ENCODE results near the gene ZNF785.
"Not testable (repeated sequence)": the region's sequence is repeated elsewhere in the genome, so short reads cannot be mapped to it uniquely, and the experiment has no call there.

Gene ZNF785

GRCh38 chr16:30561089-30561816 lies 24.2 kb downstream of the ZNF785 start:
- peak; percentile 71 for DNase-seq

GRCh38 chr16:30559690-30560089 lies 25.8 kb downstream of the ZNF785 start:
- no peak for DNase-seq

GRCh38 chr16:30558789-30559377 lies 26.6 kb downstream of the ZNF785 start:
- no peak for DNase-seq

- DNase-seq = peak; percentile 97
Measured at GRCh38 chr16:30557957-30558788, 27.3 kb downstream of the ZNF785 start, which contains the start of gene ZNF764. Gene ZNF764 (minus strand): TSS chr16:30558374. CDS start chr16:30558182, 192 bp downstream.

GRCh38 chr16:30557707-30557956 lies 27.9 kb downstream of the ZNF785 start:
- no peak for DNase-seq

GRCh38 chr16:30556125-30556473 lies 29.4 kb downstream of the ZNF785 start:
- DNase-seq = no peak

- no peak for DNase-seq
Measured at GRCh38 chr16:30555315-30556124, 30.0 kb downstream of the ZNF785 start.

- DNase-seq = no peak
Measured at GRCh38 chr16:30554557-30555314, 30.8 kb downstream of the ZNF785 start.

- DNase-seq = no peak
Measured at GRCh38 chr16:30553393-30553899, 32.1 kb downstream of the ZNF785 start.

- DNase-seq = no peak
Measured at GRCh38 chr16:30552956-30553355, 32.5 kb downstream of the ZNF785 start.

- DNase-seq = peak; percentile 80
Measured at GRCh38 chr16:30551781-30552180, 33.7 kb downstream of the ZNF785 start.

- DNase-seq = no peak
Measured at GRCh38 chr16:30548416-30549253, 36.9 kb downstream of the ZNF785 start.

GRCh38 chr16:30546115-30546514 lies 39.4 kb downstream of the ZNF785 start:
- no peak for DNase-seq

GRCh38 chr16:30543067-30543466 lies 42.4 kb downstream of the ZNF785 start:
- no peak for DNase-seq

- no peak for DNase-seq
Measured at GRCh38 chr16:30541502-30542329, 43.8 kb downstream of the ZNF785 start.

- not testable (repeated sequence) for DNase-seq
Measured at GRCh38 chr16:30540916-30541464, 44.5 kb downstream of the ZNF785 start.

- DNase-seq = not testable (repeated sequence)
Measured at GRCh38 chr16:30539986-30540526, 45.4 kb downstream of the ZNF785 start.

- DNase-seq = no peak
Measured at GRCh38 chr16:30539000-30539964, 46.2 kb downstream of the ZNF785 start.

Data from activated CD8-positive, alpha-beta memory T cell treated with anti-CD3 and anti-CD28 coated beads for 24 hours (primary cell).